ENCODE data around the gene PHYHIPL.

PHYHIPL gene

DNA sequence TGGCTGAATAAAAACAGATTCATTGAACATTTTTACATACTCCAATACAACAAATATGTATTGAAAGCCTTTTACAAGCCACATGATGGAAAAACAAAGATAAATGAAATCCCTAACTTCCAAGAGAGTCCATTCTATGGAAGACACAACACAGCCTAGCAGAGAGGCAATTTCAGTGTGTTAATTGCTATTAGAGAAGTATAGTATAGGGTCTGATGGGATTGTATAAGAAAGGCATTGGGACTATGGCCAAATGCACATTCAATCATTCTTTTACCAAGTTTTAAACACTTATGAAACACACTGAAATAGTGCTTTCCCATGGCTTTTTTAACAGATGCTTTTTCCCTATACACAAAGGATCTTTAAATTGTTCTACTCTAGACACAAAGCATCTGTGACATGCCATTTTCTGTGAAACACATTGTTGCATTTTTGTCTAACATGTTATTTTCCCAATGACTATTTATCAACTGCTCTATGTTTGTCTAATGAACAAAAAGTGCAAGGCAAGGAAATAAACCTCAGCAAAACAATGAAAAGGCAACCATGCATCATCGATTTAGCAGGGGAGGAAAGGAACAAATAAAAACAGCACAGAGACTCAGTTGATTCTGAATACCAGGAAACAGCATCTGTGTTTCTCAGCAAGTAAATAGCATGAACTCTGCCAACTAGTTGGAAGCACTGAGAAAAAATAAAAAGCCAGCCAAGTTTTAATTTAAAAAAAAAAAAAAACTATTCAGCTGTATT, 42.4 kb upstream of the PHYHIPL start:
- Histone ChIP-seq H3K4me1 (ENCODE audit: control insufficient read depth in 1 of 2, insufficient read depth in 1 of 2, low read depth in 1 of 2, low read length in 1 of 2) (no peaks in the 10 kb centered on the region), H3K27ac (no peak overlapping the region), H3K36me3 (no peaks in the 10 kb centered on the region), H3K4me3 (ENCODE audit: low read depth in 1 of 2, low read length in 1 of 2) (no peak overlapping the region), H3K9me3 (no peaks in the 10 kb centered on the region), H3K27me3 (no peaks in the 10 kb centered on the region)
- TF ChIP-seq, protein P1, sequence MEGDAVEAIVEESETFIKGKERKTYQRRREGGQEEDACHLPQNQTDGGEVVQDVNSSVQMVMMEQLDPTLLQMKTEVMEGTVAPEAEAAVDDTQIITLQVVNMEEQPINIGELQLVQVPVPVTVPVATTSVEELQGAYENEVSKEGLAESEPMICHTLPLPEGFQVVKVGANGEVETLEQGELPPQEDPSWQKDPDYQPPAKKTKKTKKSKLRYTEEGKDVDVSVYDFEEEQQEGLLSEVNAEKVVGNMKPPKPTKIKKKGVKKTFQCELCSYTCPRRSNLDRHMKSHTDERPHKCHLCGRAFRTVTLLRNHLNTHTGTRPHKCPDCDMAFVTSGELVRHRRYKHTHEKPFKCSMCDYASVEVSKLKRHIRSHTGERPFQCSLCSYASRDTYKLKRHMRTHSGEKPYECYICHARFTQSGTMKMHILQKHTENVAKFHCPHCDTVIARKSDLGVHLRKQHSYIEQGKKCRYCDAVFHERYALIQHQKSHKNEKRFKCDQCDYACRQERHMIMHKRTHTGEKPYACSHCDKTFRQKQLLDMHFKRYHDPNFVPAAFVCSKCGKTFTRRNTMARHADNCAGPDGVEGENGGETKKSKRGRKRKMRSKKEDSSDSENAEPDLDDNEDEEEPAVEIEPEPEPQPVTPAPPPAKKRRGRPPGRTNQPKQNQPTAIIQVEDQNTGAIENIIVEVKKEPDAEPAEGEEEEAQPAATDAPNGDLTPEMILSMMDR (IDR thresholded peaks at IDR 0.05), result no peak

GRCh38 chr10:59134785-59135184, 41.7 kb upstream of the PHYHIPL start:
- no peaks in the 10 kb centered on the region for H3K4me1 ChIP-seq (ENCODE audit: control insufficient read depth in 1 of 2, insufficient read depth in 1 of 2, low read depth in 1 of 2, low read length in 1 of 2)
- no peak overlapping the region for H3K4me3 ChIP-seq (ENCODE audit: low read depth in 1 of 2, low read length in 1 of 2)
- H3K36me3 ChIP-seq, result no peaks in the 10 kb centered on the region
- no peak overlapping the region for H3K27ac ChIP-seq
- H3K27me3 ChIP-seq, result no peaks in the 10 kb centered on the region
- H3K9me3 ChIP-seq, result no peaks in the 10 kb centered on the region
- TF ChIP-seq, protein P1 (IDR thresholded peaks at IDR 0.05), result no peak

DNA sequence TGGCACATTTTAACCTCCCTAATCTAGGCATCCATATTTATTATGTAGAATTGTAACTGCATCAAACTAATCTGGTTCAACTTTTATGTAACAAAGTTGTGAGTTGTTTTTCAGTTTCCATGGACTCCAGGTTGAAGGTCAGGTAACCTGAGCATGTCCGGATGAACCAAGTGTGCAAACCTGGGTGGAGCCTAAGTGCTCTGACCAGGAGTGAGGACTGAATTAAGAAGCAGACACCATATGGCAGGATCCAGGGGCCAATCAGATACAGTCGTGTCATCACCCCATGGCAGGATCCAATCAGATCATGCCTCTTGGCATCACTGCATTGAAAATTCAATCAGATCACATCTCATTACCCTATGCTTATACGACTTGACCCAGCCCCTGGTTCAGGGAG, 41.2 kb upstream of the PHYHIPL start:
- no peaks in the 10 kb centered on the region for H3K36me3 ChIP-seq
- no peak overlapping the region for H3K27ac ChIP-seq
- no peaks in the 10 kb centered on the region for H3K4me1 ChIP-seq (ENCODE audit: control insufficient read depth in 1 of 2, insufficient read depth in 1 of 2, low read depth in 1 of 2, low read length in 1 of 2)
- H3K9me3 ChIP-seq, result no peaks in the 10 kb centered on the region
- TF ChIP-seq, protein P1 (IDR thresholded peaks at IDR 0.05), result no peak
- no peaks in the 10 kb centered on the region for H3K27me3 ChIP-seq
- no peak overlapping the region for H3K4me3 ChIP-seq (ENCODE audit: low read depth in 1 of 2, low read length in 1 of 2)

DNA sequence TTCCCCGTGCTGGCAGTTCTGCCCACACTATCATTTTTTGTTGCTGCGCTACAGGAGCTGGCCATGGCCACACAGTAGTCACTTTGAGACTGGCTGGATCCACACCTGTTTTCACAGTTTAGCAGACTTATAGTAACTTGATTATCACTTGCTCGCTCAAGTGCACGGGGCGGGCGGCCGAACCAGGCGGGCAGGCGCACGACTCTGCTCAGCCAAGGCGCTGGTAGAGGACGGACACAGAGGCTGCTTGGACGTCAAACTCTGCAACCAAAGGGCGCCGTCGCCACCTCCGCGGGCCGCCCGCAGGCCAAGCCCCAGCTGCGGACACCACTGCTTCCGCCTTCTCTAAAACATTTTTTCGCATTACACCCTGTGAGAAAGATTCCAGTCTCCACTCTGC, 38.4 kb upstream of the PHYHIPL start:
- no peaks in the 10 kb centered on the region for H3K9me3 ChIP-seq
- H3K4me3 ChIP-seq (ENCODE audit: low read depth in 1 of 2, low read length in 1 of 2), result no peak overlapping the region
- TF ChIP-seq, protein P1 (IDR thresholded peaks at IDR 0.05), result no peak
- H3K4me1 ChIP-seq (ENCODE audit: control insufficient read depth in 1 of 2, insufficient read depth in 1 of 2, low read depth in 1 of 2, low read length in 1 of 2), result no peaks in the 10 kb centered on the region
- no peak overlapping the region for H3K27ac ChIP-seq
- H3K27me3 ChIP-seq, result no peaks in the 10 kb centered on the region
- no peaks in the 10 kb centered on the region for H3K36me3 ChIP-seq

DNA sequence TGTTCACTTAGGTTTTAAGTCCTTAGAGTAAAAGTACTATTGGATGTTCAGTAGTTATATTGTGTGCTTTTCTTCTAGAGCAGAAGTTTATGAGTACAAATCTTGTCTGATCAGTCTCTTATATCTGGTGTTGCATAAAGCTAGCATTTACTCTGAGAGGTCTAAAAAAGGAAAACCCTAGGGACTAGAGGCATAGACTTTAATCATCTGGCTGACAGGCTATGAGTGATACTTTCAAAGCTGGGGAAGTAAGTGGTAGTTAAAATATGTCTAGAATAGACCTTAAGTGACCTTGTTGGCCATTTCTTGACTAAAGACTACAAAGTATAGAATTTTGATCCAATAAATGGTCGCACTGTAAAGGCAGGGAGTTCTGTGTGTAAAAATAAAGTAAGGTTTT, 32.9 kb upstream of the PHYHIPL start:
- Histone ChIP-seq H3K4me1 (ENCODE audit: control insufficient read depth in 1 of 2, insufficient read depth in 1 of 2, low read depth in 1 of 2, low read length in 1 of 2) (no peaks in the 10 kb centered on the region), H3K36me3 (no peaks in the 10 kb centered on the region), H3K27me3 (no peaks in the 10 kb centered on the region), H3K27ac (no peak overlapping the region), H3K4me3 (ENCODE audit: low read depth in 1 of 2, low read length in 1 of 2) (no peak overlapping the region), H3K9me3 (no peaks in the 10 kb centered on the region)
- TF ChIP-seq, protein P1 (IDR thresholded peaks at IDR 0.05), result no peak

Data from neutrophil (primary cell).